Iris pigment epithelial cell (primary cell): Measurements from ENCODE around the gene CYS1.
"Not testable (repeated sequence)": the region's sequence is repeated elsewhere in the genome, so short reads cannot be mapped to it uniquely, and the experiment has no call there.

Experiments
- DNase-seq: peaks from one replicate; pipeline ENCODE4 v3.0.0-alpha.2; 2011; ENCODE audit warnings: low read depth

The CYS1 gene

GRCh38 chr2:10046931-10047330, 33.3 kb downstream of the CYS1 start:
- DNase-seq: no peak

DNA sequence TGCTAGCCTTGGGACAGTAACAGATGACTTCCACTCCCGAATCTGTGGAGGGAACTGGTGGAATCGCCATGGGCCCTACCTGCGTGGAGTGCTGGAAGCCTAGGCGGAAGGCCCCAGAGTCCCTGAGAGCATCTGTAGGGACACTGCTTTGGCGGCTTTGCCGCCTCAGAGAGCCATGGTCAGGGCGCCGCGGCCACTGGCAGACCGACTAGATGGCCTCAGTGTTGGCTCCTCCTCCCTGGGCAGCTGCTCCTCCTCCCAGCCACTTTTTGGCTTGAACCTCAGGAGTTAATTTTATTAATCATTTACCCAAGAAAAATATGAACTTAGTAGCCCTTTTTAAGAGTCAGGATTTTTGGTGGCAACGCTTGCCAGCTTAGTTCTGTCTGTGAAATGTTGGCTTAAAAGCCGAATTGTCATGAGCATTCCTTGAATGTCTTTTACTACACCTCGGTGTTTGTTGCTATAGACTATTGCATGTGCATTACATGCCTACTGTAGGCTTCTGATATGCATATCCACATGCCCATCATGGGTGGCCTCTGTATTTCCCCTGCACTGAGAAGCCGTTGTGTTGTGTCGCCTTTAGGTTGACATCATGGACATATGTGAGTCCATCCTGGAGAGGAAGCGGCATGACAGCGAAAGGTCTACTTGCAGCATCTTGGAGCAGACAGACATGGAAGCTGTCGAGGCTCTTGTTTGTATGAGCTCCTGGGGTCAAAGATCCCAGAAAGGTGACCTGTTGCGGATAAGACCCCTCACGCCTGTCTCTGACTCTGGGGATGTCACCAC, 34.5 kb downstream of the CYS1 start:
- no peak for DNase-seq

GRCh38 chr2:10043906-10044601, 36.2 kb downstream of the CYS1 start:
- peak; percentile 91 for DNase-seq

- DNase-seq: peak; percentile 86
Measured at GRCh38 chr2:10043256-10043905, 36.8 kb downstream of the CYS1 start, which contains the start of gene KLF11. Gene KLF11, plus strand, starts transcription at chr2:10043550. Its CDS starts 167 bp downstream, at chr2:10043717.

DNA sequence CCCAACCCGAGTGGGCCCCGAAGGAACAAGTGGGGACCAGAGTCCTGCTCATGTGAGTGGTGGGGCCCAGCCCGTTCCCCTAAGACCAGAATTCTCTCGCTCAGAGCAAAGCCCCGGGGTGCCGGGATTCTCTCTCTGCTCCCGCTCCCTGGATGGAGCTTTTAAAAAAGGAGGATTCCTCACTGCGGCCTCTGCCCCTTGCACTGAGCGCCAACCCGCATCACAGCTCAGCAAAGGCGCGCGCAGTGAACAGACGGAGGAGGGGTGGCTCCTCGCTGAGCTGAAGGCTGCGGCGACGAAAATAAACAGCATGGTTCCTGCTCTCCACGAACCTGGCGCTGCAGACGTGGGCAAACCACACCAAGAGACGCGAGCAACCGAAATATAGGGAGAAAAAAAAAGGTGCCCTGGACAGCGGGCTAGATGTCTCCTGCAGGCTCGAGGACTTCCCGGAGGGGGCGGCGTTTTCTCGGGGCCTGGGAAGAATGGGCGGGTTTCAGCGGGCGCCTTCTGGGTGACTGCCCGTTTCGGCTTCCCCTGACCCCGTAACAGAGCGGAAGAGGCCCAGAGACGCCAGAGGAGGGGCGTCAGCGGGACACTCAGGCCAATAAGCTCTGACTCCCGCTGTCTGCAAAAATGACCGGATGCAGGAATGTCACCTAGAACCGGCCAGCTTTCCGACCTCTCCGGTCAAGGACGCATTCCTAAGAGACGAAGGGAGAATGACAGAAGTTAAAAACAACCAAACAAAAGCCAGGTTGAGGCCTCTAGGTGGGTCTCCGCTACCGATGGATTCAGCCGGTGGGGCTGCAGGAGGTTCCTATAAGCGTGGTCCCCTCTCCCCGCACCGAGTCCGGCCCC, 37.7 kb downstream of the CYS1 start:
- DNase-seq: peak; percentile 61

GRCh38 chr2:10041711-10042110, 38.5 kb downstream of the CYS1 start:
- DNase-seq: no peak

DNA sequence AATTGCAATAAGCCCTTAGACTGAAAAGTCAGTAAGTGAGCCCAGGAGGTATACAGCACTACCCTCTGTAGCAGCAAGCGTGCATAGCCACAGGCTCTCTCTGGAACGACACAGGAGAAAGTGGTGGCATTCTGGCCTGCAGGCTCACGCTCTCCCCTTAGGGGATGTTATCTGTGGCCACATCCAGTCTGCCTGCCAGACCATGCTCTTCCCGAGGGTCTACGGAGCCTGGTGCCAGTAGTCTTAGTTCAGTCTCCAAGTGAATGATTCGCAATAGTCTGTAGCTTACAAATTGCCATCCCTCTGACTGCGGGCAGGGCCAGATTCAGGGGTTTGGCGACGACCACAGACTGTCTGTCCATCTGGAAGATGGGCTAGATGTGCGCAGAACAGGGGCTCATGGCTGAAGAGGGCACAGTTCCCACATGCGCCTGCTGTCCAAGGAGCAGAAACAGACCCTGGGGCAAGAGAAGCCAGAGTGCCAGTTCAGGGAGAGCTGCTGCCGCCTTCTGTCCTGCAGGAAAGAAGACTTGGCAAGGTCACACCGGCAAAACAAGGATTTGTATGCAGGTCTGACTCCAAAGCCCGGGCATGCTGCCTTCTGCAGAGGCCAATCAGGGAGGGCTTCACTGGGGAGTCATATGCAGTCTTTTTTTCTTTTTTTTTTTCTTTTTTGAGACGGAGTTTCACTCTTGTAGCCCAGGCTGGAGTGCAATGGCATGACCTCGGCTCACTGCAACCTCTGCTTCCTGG, 40.4 kb downstream of the CYS1 start:
- no peak for DNase-seq

DNA sequence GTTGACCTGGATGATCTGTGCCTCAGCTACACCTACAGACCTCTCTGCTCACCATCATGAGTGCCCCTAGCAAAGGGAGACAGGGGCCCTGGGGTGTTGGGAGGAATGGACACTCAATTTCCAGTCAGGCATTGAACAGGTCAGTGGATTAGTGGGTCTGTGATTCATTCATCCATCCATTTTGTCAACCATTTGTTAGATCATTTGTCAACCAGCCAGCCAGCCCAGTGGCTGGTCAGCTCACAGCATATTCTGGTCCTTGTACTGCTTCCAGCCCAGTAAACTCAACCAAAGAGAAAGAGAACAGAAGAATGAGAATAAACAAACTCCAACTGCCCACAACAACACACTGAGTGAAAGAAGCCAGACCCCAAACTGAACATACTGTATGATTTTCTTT, 41.5 kb downstream of the CYS1 start:
- DNase-seq: no peak

DNA sequence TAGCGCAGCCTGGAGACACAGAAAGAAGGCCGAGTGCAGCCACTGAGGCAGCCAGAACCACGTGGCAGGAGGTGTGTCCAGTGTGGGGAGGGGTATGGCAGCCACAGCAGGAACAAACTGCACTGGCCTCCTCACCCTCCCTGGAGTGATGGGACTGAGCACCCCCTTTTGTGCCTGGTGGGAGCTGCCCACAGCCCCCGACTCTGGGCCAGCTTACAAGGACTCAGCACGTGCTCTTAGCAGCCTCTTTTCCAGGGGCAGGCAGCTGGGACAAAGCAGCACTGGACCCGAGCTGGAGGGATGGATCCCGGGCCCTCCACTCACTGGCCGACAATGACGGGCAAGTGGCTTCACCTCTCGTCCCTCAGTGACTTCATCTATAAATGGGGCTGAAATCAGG, 42.1 kb downstream of the CYS1 start:
- DNase-seq: no peak

DNA sequence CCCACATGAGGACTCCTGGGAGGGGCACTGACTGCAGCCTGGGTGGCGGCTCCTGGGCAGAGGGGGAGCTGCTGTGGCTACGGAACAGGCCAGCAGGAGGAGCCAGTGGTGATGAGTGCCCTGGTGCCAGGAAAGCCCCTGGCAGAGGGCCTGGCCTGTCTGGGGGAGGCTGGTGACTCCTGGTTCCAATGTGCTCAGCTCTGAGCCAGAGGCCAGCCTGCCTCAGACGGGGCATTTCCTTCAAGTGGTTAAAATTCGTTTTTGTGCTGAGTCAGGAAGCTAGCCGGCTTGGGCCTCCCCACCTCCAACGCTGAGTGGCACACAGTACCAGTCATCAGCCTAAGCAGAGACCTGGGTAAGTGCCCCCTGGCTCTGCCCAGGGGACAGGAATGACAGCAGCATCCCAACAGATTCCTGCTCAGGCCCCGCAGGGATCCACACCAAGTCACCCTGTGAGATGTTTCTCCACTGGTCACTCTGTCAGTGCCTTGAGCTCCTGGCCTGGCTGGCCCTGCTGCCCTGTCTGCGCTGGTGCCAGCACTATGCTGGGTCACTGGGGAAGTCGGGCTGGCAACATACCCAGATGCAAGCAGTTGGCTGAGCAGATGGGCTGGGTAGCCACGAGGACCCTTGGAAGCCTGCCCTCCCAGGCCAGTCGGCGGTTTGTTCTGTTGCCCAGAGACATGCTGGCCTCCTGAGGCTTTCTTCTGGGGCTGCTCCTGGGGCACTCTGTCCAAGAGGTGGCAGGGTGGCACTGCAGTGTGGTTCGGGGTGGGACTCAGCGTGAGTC, 43.9 kb downstream of the CYS1 start:
- peak; percentile 55 for DNase-seq

GRCh38 chr2:10035633-10036032, 44.6 kb downstream of the CYS1 start:
- no peak for DNase-seq

- no peak for DNase-seq
Measured at GRCh38 chr2:10035053-10035422, 45.2 kb downstream of the CYS1 start.

DNA sequence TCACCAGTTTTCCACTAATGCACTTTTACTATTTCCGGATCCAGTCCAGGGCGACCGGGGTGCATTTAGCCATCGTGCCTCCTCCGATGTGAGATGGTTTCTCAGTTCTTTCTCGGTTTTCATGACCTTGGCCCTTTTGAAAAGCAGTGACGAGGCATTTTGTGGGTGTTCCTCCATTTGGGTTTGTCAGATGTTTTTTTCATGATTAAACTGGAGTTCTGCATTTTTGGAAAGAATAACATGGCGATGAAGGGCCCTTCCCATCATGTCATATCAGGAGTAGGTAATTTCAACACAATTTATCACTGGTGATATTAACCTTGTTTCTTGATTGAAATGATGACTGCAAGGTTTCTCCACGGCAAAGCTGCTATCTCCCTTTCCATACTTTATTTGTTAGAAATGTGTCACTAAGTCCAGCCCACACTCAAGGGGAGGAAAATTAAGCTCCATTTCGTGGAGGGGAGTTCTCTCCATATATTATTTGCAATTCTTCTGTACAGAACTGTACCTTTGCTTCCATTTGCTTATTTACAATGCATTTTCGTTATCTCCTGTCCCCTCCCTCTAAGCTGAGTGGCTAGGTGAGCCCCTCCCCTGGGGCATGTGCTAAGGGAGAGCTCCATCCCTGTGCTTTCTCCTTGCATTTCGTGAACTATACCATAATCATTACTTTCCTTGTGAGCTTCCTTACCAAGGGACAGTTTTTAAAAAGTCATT, 45.7 kb downstream of the CYS1 start:
- no peak for DNase-seq

DNA sequence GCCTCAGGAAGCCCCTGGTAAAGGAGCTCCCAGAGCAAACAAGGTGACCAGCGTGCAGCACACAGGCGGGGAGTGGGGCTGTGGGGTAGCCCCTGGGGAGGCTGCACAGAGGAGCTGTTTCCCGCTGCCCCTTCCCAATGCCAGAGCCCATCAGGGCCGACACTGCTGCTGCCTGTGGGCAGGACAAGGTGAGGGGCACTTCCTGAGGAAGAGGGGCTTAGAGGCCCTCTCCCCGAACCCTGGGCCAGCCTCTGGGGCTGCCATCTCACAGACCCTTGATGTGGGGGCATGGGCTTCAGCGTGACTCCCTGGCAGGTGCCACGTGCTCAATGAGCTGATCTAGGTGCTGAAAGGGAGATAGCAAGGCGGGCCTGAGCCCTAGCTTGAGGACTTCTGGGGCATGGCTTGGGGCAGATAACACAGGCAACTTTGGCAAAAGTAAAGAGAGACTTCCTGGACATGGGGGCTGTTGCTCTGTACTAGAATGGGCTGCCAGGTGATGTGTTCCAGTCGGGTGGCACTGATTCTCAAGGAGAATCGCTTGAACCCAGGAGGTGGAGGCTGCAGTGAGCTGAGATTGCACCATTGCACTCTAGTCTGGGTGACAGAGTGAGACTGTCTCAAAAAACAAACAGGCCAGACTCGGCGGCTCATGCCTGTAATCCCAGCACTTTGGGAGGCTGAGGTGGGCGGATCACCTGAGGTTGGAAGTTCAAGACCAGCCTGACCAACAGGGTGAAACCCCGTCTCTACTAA, 46.8 kb downstream of the CYS1 start:
- DNase-seq: no peak

GRCh38 chr2:10032746-10033105, 47.5 kb downstream of the CYS1 start:
- DNase-seq: no peak

DNA sequence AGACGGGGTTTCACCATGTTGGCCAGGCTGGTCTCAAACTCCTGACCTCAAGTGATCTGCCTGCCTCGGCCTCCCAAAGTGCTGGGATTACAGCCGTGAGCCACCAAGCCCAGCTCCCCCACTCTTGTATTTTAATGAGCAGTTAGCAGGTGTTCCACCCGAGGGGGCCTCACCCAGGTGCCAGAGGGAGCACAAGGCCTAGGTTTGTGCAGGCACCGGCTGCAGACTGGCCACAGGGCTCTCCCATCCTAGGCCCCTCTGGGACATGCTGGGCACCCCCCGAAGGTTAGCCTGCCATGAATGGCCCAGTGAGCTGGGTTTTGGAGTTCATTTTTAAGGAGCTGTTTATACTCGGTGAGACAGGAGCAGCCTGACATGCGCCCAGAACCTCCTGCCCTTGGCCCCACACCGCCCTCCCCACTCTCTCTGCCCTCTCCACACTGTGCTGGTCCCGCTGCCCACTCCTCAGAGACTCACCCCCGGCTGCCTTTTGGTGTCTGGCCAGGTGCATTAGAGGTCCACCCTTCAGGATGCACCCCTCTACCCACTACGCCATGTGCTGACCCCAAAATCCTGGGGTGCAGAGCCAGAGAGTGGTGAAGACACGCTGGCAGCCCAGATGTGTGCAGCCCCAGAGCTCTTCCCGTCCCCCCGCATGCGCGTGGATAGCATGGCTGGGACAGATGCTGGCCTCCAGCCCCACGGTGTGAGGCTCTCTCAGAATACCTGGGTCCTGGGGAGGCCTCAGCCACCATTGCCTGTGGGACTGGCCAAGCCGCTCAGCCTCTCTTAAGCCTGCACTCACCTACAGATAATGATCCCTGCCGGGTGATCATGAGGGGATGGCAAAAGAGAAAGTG, 48.1 kb downstream of the CYS1 start:
- no peak for DNase-seq

- not testable (repeated sequence) for DNase-seq
Measured at GRCh38 chr2:10030798-10031197, 49.4 kb downstream of the CYS1 start.

GRCh38 chr2:10030311-10030736, 49.9 kb downstream of the CYS1 start:
- no peak for DNase-seq
